Superior temporal gyrus (tissue), 1 donor: Measurements from ENCODE around the gene RHBG.

Experiments
- DNase-seq: peaks from one replicate; pipeline ENCODE4 v3.0.0-alpha.2; 2016; ENCODE audit errors: extremely low spot score

RHBG gene

DNA sequence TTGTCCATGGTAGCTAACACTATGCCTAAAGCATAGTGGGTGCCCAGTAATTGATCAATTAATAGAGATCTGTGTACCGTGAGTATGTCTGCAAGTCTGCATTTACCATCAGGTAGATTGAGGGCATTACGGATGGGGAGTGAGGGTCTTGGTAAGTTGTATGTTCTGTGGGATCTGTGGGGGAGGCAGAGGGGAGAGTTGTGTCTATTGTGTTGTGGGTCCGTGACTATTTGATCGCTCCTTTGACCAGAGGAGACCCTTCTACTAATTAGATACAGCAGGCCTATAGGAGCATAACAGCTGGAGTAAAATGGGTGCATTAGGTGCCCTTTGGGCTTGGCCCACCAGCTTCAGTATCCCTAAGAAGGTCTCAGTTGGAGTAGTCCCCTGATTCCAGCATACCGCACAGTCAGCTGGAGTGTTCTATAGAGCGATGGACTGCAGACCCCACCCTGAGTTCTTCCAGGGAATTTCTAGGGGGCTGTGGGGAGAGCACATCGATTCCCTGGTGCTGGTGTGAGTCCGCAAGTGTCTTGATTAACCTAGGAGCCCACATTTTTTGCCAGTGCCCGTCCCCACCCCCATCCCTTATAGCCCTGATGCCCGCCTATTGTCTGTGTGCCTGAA, 55.9 kb downstream of the RHBG start:
- no peak for DNase-seq

DNA sequence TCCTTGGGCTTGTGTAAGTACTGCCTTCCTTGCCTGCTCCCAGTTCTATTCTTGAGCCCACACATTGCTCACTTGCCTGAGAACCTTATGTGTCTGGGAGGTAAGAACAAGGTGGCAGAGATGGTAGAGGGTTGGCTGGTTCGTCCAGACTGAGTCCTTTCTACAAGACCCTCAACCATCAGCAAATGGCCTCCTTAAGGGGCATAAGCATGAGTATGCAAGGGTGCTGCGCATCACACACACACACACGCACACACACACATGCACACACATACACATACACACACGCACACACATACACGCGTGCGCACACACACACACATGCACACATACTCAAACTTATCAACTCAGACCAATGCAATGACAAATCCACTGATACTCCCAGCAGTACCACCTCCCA, 56.9 kb downstream of the RHBG start:
- DNase-seq = no peak

DNA sequence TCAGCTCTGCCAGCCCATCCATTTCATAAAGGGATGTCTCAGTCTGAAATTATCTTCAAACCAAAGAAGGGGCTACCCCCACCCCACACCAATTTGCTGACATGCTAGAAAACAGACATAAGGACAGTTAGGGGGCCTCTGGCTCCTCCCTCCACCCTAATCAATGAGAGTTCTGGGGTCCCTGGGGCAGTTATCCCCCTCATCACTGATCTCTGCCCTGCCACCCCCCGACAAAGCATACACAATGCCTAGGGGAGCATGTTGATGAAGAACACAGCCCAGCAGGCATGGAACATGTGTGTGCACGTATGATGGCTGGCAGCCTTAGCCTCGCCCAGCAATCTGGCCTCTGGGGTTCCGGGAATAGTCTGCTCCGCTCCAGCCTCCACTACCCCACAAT, 58.9 kb downstream of the RHBG start:
- DNase-seq = no peak

DNA sequence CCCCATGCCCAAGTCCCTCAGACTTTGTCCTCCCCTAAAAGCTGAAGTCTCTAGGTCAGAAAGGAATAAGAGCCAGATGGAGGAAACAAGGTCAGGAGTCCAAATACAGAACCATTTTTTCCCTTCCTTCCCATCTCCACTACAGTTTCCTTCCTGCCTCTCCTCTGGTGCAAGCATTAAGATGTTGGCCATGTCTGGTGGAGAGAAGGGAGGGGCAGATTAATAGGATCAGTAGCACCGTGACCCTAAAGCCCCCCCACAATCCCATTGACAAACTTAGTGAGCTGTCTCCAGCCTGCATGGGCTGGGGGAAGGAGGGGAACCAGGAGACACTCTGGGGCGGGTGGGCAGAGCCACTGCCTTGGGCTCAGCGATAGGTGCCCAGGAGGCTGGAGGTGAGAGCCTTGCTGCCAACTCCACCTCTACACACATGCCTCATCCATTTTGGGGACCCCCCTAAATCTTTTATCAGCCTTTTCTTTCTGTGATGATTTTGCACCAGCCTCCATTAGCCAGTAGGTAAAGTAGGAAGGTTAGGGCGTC, 59.8 kb downstream of the RHBG start:
- DNase-seq = no peak

DNA sequence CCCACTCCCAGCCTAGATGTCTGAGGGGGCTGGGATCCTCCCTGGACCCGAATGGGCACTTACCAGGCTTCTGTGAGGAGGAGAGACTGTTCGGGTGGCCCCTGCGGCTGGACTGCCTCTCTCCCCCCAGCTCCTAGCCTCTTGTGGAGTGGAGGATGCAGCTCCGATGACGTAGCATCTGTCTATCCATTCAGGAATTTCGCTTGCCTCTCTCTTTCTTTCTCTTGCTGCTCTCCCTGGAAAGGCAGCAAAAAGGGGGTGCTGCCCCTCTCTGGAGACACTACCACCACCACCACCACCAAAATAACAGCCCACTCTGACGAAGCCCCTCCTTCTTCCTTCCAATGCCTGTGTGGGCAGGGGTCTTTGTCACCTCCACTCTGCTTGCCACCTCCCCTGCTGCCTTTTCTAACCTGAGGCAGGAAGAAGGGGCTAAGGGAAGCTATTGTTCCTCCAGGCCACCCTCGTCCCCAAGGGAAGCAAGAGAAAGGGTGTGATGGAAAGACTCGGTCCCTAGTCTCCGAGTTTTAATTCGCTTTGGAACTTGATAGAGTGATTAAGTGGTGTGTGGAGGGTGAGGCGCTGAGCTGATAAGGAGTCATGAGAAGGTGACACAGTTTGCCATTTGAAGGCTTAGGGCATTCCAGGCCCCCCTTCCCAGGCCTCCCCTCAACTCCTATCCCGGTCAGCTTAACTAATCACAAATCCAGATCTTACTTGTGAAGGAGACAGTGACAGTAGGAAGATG, 60.5 kb downstream of the RHBG start:
- DNase-seq = no peak

DNA sequence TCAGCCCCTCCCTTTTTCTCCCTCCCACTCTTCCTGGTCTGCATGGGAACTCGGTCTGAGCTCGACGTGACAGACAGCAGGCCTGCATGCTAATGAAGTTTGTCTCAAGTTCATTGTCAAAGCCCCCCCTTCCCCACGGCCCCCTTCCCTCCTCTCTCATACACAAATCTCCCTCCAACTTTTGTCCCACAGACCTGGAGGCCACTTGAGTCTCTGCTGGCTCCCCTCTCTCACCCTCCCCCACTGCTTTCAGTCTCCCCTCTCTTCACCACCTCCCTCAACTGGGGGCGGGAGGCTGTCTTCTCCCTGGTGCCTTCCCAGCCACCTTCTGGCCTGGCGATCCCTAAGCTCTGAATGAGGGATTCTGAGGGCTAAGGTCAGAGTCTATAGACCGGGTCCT, 61.3 kb downstream of the RHBG start:
- DNase-seq = no peak

DNA sequence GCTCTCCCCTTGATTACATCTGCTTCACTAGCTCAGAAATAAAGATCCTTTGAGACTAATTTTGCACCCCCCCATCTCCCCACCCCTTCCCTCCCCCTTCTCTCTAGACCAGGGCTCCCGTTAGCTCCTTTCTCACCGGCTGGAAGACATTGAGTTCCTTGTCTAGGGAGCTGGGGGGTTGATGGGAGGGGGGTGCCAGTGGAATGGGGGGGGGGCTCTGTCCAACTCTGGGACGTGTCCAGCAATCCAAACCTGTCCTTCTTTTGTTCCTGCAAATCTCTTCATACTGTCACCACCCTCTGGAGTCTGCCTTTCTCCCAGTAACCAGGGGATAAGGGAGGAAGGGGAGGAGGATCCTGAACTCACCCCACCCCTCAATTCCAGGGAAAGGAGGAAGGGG, 61.9 kb downstream of the RHBG start:
- no peak for DNase-seq

DNA sequence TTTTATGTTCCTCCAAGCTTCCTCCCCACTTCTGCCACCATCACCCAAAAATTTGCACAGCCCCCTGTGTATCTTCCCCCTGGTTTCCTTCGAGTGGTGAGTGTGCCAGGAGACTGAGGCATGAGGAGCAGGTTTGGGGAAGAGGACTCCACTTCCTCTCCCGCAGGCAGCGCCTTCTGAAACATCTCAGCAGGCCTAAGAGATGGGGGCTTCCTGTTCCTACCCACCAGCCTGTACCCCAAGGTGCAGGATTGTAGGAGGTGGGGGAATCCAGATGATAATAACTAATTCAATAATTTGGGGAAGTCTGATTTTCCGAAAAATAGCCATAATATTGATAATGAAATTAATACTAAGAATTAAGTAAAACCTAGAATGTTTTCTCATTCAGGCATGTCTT, 62.4 kb downstream of the RHBG start:
- DNase-seq = no peak

DNA sequence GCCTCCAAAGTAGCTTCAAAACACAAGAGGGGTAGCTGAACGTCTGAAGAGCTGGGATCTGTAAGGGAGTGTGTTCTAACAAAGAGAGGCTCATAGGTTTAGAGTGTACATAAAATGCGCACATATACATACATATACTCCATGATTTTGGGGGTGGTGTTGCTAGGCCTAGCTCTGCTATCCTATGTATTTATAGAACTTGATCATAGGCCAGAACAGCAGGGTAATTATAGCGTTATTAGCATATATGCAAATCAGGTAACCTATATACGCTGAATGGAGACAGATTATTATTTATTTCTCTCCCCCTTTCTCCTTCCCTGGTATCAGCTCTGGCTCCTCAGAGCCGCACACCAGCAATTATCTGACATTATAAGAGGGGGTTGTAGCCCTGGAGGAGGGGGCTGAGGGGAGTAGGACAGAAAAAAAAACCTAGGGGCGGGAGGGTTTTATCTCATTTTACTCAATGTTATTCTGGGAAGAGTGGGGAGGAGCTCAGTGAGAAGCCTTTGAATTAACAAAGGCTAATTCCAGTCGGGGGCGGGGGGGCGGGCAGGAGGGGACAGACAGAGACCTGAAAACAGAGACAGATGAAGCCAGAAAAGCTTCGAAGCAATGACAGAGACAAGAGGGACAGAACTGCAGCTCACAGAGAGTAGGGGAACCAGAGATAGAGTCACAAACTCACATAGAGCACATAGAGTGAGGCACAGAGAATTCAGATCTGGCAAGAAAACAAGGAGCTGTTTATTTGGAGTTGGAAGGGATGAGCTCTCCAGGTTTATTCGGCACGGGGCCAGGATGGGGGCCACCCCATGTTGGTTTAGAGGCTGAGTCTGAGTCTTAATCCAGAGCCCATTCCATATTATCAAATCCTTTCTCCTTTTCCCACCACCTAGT, 63.0 kb downstream of the RHBG start:
- no peak for DNase-seq

DNA sequence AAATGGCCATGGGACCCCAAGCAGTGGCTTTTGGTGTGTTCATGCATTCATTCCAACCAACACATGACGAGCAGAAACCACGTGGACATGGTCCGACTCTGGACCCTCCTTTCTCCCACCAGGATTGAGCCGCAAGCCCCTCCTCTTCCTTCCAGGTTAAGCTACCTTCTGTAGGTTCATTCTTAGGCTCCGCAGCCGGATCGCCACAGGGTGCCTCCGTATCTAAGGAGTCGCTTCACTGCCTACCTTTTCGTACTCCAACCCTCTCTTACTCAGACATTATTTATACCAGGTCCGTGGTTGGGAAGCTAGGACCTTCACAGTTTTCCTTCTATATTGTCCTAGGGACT, 63.6 kb downstream of the RHBG start:
- no peak for DNase-seq

DNA sequence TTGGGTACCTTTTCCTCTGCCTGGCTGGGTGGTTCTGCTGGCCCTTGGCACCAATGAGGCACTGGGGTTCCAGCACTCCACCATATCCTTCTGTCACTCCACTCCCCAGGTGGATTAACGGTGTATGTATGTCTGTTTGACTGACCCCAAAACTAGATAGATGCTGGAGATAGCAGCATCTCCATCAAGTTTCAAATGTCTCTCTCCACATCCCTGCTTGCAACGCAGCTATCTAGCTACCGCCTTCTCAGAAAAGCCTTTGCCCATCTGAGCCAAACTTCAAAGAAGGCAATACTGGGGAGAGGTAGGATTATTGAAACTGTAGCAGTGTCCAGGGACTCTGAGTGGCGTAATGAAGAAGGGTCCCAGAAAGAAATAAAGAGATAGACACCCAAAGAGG, 64.0 kb downstream of the RHBG start:
- DNase-seq = no peak

DNA sequence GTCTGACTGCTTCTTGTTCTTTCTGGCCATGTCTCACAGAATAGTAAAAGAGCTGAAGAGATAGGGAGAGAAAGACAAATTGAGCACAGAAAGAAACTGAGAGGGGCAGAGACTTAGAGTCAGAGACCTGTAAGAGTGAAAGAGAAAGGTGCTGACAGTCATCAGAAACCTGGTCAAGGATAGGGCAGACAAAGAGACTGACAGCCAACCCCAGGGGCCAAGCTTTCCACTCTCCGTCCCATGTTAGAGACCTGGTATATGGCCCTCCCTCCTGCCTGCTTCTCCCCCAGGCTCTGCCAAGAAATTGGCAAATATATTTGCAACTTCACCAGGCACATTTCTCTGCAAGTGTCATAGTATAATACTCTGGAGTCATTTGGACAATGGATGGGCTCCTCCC, 64.6 kb downstream of the RHBG start:
- DNase-seq = no peak
